Measurements from ENCODE around the gene UGT1A5. TPM values are rescaled to one million over a fixed set of nuclear protein-coding genes. Genes with fewer than 3 reads are reported as not detected.
"Not testable (repeated sequence)": the region's sequence is repeated elsewhere in the genome, so short reads cannot be mapped to it uniquely, and the experiment has no call there.

Gene UGT1A5
- polyA plus RNA-seq, 2 donors, result 0.01 to 2.9 TPM

DNA sequence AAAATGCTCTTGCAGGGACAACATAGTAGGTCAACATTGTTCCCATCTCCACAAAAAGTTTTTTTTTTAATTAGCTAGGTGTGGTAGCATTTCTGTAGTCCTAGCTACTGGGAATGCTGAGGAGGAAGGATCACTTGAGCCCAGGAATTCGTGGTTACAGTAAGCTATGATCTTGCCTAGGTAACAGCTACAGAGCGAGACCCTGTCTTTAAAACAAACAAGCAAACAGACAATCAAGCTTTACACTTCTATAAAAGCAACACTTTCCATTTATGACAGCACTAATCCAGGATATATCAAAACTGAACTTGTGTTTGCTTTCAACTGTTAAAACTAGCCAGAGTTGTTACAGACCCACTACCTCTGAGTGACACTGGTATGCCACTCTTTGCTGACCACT lies 28.2 kb downstream of the UGT1A5 start:
- Histone ChIP-seq H3K4me3 (ENCODE audit: low read depth in 1 of 2, low read length in 2 of 2) (no peak overlapping the region), H3K27ac (ENCODE audit: low read depth in 2 of 2, low read length in 1 of 2) (no peak overlapping the region), H3K27me3 (ENCODE audit: control insufficient read depth in 1 of 2, insufficient read depth in 2 of 2, low read length in 2 of 2) (no peaks in the 10 kb centered on the region), H3K4me1 (ENCODE audit: control insufficient read depth in 2 of 2, insufficient read depth in 2 of 2, low read length in 1 of 2) (no peaks in the 10 kb centered on the region), H3K36me3 (ENCODE audit: control insufficient read depth in 2 of 2, insufficient read depth in 2 of 2, low read length in 1 of 2) (peaks cover 0 to 2% of the 10 kb centered on the region in 2 donors), H3K9me3 (ENCODE audit: control insufficient read depth in 2 of 2, insufficient read depth in 1 of 2, low read depth in 1 of 2, low read length in 1 of 2) (peaks cover 0 to 2% of the 10 kb centered on the region in 2 donors)
- WGBS, 2 donors, result 52 to 72% methylated on average over 2 of the region's 2 CpGs

GRCh38 chr2:233743464-233744259 lies 31.0 kb downstream of the UGT1A5 start:
- WGBS, 2 donors, result 94 to 95% methylated on average over 44 to 46 of the region's 46 CpGs
- Histone ChIP-seq H3K4me1 (ENCODE audit: control insufficient read depth in 2 of 2, insufficient read depth in 2 of 2, low read length in 1 of 2) (no peaks in the 10 kb centered on the region), H3K27ac (ENCODE audit: low read depth in 2 of 2, low read length in 1 of 2) (no peak overlapping the region), H3K36me3 (ENCODE audit: control insufficient read depth in 2 of 2, insufficient read depth in 2 of 2, low read length in 1 of 2) (peaks cover 0 to 2% of the 10 kb centered on the region in 2 donors), H3K9me3 (ENCODE audit: control insufficient read depth in 2 of 2, insufficient read depth in 1 of 2, low read depth in 1 of 2, low read length in 1 of 2) (no peaks in the 10 kb centered on the region), H3K27me3 (ENCODE audit: control insufficient read depth in 1 of 2, insufficient read depth in 2 of 2, low read length in 2 of 2) (no peaks in the 10 kb centered on the region), H3K4me3 (ENCODE audit: low read depth in 1 of 2, low read length in 2 of 2) (no peak overlapping the region)

GRCh38 chr2:233745073-233745755 lies 32.5 kb downstream of the UGT1A5 start:
- 65 to 67% methylated on average over 5 of the region's 5 CpGs for WGBS, 2 donors
- no peak overlapping the region for H3K4me3 ChIP-seq (ENCODE audit: low read depth in 1 of 2, low read length in 2 of 2)
- no peaks in the 10 kb centered on the region for H3K4me1 ChIP-seq (ENCODE audit: control insufficient read depth in 2 of 2, insufficient read depth in 2 of 2, low read length in 1 of 2)
- no peaks in the 10 kb centered on the region for H3K9me3 ChIP-seq (ENCODE audit: control insufficient read depth in 2 of 2, insufficient read depth in 1 of 2, low read depth in 1 of 2, low read length in 1 of 2)
- H3K36me3 ChIP-seq (ENCODE audit: control insufficient read depth in 2 of 2, insufficient read depth in 2 of 2, low read length in 1 of 2), result peaks cover 0 to 2% of the 10 kb centered on the region in 2 donors
- H3K27ac ChIP-seq (ENCODE audit: low read depth in 2 of 2, low read length in 1 of 2), result no peak overlapping the region
- no peaks in the 10 kb centered on the region for H3K27me3 ChIP-seq (ENCODE audit: control insufficient read depth in 1 of 2, insufficient read depth in 2 of 2, low read length in 2 of 2)

GRCh38 chr2:233745838-233746237 lies 33.1 kb downstream of the UGT1A5 start:
- not testable (repeated sequence) for H3K4me1 ChIP-seq (ENCODE audit: control insufficient read depth in 2 of 2, insufficient read depth in 2 of 2, low read length in 1 of 2); H3K27ac ChIP-seq (ENCODE audit: low read depth in 2 of 2, low read length in 1 of 2); H3K4me3 ChIP-seq (ENCODE audit: low read depth in 1 of 2, low read length in 2 of 2); H3K9me3 ChIP-seq (ENCODE audit: control insufficient read depth in 2 of 2, insufficient read depth in 1 of 2, low read depth in 1 of 2, low read length in 1 of 2); H3K27me3 ChIP-seq (ENCODE audit: control insufficient read depth in 1 of 2, insufficient read depth in 2 of 2, low read length in 2 of 2); H3K36me3 ChIP-seq (ENCODE audit: control insufficient read depth in 2 of 2, insufficient read depth in 2 of 2, low read length in 1 of 2)
- 71 to 77% methylated on average over 2 of the region's 2 CpGs for WGBS, 2 donors

DNA sequence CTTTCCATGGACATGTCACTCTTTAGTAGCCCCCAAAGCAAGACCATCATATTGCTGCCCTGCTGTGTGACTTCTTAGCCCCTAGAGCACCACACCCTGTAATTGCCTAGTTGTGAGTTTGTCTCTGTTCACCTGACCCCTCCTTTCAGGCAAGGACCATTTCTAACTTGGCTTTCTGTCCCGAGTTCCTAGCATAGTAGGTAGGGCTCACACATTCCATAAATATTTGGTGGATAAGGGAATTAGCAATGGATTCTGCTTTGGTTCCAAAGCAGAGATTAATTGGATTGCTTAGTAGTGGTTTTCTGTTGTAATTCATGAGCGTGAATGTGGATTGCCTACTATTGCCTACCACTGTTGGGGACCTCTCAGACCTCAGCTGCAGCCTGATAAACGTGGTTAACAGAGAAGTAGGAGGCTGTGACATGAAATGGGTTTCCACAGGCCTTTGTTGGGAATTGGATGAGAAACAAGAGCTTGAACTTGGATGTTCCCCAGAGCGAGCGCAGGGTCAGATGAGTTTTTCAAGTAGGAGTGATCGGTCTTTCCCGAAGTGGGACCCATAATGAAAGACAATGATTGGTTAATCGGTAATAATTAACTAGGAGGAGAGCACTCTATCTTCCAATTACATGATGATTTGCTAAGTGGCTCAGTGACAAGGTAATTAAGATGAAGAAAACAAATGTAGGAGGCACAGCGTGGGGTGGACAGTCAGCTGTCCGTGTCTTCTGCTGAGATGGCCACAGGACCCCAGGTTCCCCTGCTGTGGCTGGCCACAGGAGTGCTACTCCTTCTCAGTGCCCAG lies 34.0 kb downstream of the UGT1A5 start:
- Histone ChIP-seq H3K4me1 (ENCODE audit: control insufficient read depth in 2 of 2, insufficient read depth in 2 of 2, low read length in 1 of 2) (no peaks in the 10 kb centered on the region), H3K9me3 (ENCODE audit: control insufficient read depth in 2 of 2, insufficient read depth in 1 of 2, low read depth in 1 of 2, low read length in 1 of 2) (peaks cover 0 to 7% of the 10 kb centered on the region in 2 donors), H3K27me3 (ENCODE audit: control insufficient read depth in 1 of 2, insufficient read depth in 2 of 2, low read length in 2 of 2) (no peaks in the 10 kb centered on the region), H3K4me3 (ENCODE audit: low read depth in 1 of 2, low read length in 2 of 2) (no peak overlapping the region), H3K36me3 (ENCODE audit: control insufficient read depth in 2 of 2, insufficient read depth in 2 of 2, low read length in 1 of 2) (peaks cover 0 to 2% of the 10 kb centered on the region in 2 donors), H3K27ac (ENCODE audit: low read depth in 2 of 2, low read length in 1 of 2) (no peak overlapping the region)
- 76 to 81% methylated on average over 10 of the region's 10 CpGs for WGBS, 2 donors

DNA sequence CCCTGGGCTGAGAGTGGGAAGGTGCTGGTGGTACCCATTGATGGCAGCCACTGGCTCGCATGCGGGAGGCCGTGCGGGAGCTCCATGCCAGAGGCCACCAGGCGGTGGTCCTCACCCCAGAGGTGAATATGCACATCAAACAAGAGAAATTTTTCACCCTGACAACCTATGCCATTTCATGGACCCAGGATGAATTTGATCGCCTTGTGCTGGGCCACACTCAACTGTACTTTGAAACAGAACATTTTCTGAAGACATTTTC lies 34.5 kb downstream of the UGT1A5 start:
- H3K4me3 ChIP-seq (ENCODE audit: low read depth in 1 of 2, low read length in 2 of 2), result no peak overlapping the region
- WGBS, 2 donors, result 95 to 96% methylated on average over 6 of the region's 6 CpGs
- H3K27ac ChIP-seq (ENCODE audit: low read depth in 2 of 2, low read length in 1 of 2), result no peak overlapping the region
- H3K27me3 ChIP-seq (ENCODE audit: control insufficient read depth in 1 of 2, insufficient read depth in 2 of 2, low read length in 2 of 2), result no peaks in the 10 kb centered on the region
- peaks cover 0 to 7% of the 10 kb centered on the region in 2 donors for H3K9me3 ChIP-seq (ENCODE audit: control insufficient read depth in 2 of 2, insufficient read depth in 1 of 2, low read depth in 1 of 2, low read length in 1 of 2)
- no peaks in the 10 kb centered on the region for H3K4me1 ChIP-seq (ENCODE audit: control insufficient read depth in 2 of 2, insufficient read depth in 2 of 2, low read length in 1 of 2)
- H3K36me3 ChIP-seq (ENCODE audit: control insufficient read depth in 2 of 2, insufficient read depth in 2 of 2, low read length in 1 of 2), result peaks cover 0 to 2% of the 10 kb centered on the region in 2 donors

GRCh38 chr2:233750689-233751088 lies 38.0 kb downstream of the UGT1A5 start:
- not testable (repeated sequence) for H3K36me3 ChIP-seq (ENCODE audit: control insufficient read depth in 2 of 2, insufficient read depth in 2 of 2, low read length in 1 of 2); H3K27me3 ChIP-seq (ENCODE audit: control insufficient read depth in 1 of 2, insufficient read depth in 2 of 2, low read length in 2 of 2); H3K9me3 ChIP-seq (ENCODE audit: control insufficient read depth in 2 of 2, insufficient read depth in 1 of 2, low read depth in 1 of 2, low read length in 1 of 2); H3K27ac ChIP-seq (ENCODE audit: low read depth in 2 of 2, low read length in 1 of 2); H3K4me3 ChIP-seq (ENCODE audit: low read depth in 1 of 2, low read length in 2 of 2); H3K4me1 ChIP-seq (ENCODE audit: control insufficient read depth in 2 of 2, insufficient read depth in 2 of 2, low read length in 1 of 2)
- 72 to 85% methylated on average over 2 of the region's 2 CpGs for WGBS, 2 donors

GRCh38 chr2:233751212-233752009 lies 38.7 kb downstream of the UGT1A5 start:
- WGBS, 2 donors, result 60 to 78% methylated on average over 2 of the region's 2 CpGs
- not testable (repeated sequence) for H3K36me3 ChIP-seq (ENCODE audit: control insufficient read depth in 2 of 2, insufficient read depth in 2 of 2, low read length in 1 of 2); H3K4me3 ChIP-seq (ENCODE audit: low read depth in 1 of 2, low read length in 2 of 2); H3K4me1 ChIP-seq (ENCODE audit: control insufficient read depth in 2 of 2, insufficient read depth in 2 of 2, low read length in 1 of 2); H3K27me3 ChIP-seq (ENCODE audit: control insufficient read depth in 1 of 2, insufficient read depth in 2 of 2, low read length in 2 of 2); H3K9me3 ChIP-seq (ENCODE audit: control insufficient read depth in 2 of 2, insufficient read depth in 1 of 2, low read depth in 1 of 2, low read length in 1 of 2); H3K27ac ChIP-seq (ENCODE audit: low read depth in 2 of 2, low read length in 1 of 2)

- 91 to 95% methylated on average over 41 to 44 of the region's 44 CpGs for WGBS, 2 donors
- peaks cover 0 to 7% of the 10 kb centered on the region in 2 donors for H3K9me3 ChIP-seq (ENCODE audit: control insufficient read depth in 2 of 2, insufficient read depth in 1 of 2, low read depth in 1 of 2, low read length in 1 of 2)
Measured at GRCh38 chr2:233754872-233755611, 42.3 kb downstream of the UGT1A5 start.

More at GRCh38 chr2:233754872-233755611, 42.3 kb downstream of the UGT1A5 start:
- Histone ChIP-seq H3K36me3 (ENCODE audit: control insufficient read depth in 2 of 2, insufficient read depth in 2 of 2, low read length in 1 of 2) (no peaks in the 10 kb centered on the region), H3K4me1 (ENCODE audit: control insufficient read depth in 2 of 2, insufficient read depth in 2 of 2, low read length in 1 of 2) (no peaks in the 10 kb centered on the region), H3K27me3 (ENCODE audit: control insufficient read depth in 1 of 2, insufficient read depth in 2 of 2, low read length in 2 of 2) (no peaks in the 10 kb centered on the region), H3K4me3 (ENCODE audit: low read depth in 1 of 2, low read length in 2 of 2) (no peak overlapping the region), H3K27ac (ENCODE audit: low read depth in 2 of 2, low read length in 1 of 2) (no peak overlapping the region)

Data from esophagus (tissue), 2 donors.